Upper lobe of right lung (tissue), 1 donor: Measurements from ENCODE around the gene NQO2. TPM values are rescaled to one million over a fixed set of nuclear protein-coding genes. Genes with fewer than 3 reads are reported as not detected.

Experiments
- ATAC-seq: fragments of 200-7000 bp; cut with Tn5 transposase; one replicate; pipeline ENCODE4 v1.9.1; 2020; ENCODE audit warnings: mild to moderate bottlenecking, moderate library complexity
- DNase-seq: peaks from one replicate; pipeline ENCODE4 v3.0.0-alpha.2; 2020
- H3K27ac ChIP-seq: fragments of 200-600 bp; one replicate; pipeline ENCODE4 v1.8.0; 2022
- H3K27me3 ChIP-seq: fragments of 200-600 bp; one replicate; pipeline ENCODE4 v1.8.0; 2022; ENCODE audit warnings: mild to moderate bottlenecking
- H3K36me3 ChIP-seq: fragments of 200-600 bp; one replicate; pipeline ENCODE4 v1.8.0; 2022
- H3K4me1 ChIP-seq: fragments of 200-600 bp; one replicate; pipeline ENCODE4 v1.8.0; 2022
- H3K4me3 ChIP-seq: fragments of 200-600 bp; one replicate; pipeline ENCODE4 v1.8.0; 2022; ENCODE audit warnings: mild to moderate bottlenecking
- H3K9me3 ChIP-seq: fragments of 200-600 bp; one replicate; pipeline ENCODE4 v1.8.0; 2022
- CTCF ChIP-seq: fragments of 200-600 bp; IDR thresholded peaks from one replicate; pipeline ENCODE4 v1.8.0; 2022; ENCODE audit warnings: antibody characterized with exemption
- intact Hi-C: fragments of 100-400 bp; cut with DNase I; formaldehyde crosslinking; loops from one replicate; pipeline ENCODE4 v1.11.0; 2022
- total RNA-seq: library from RNA; stranded (reverse); fragmentation: NEBNext Ultra II Directional; extraction: Animal tissue kit (Norgen Biotek cat#: 25700); gene quantifications from one replicate; pipeline ENCODE4 v1.2.1, GENCODE V29; 2021
- donor health status: DM: no; HTN: yes; CAD: no; lungs with severe emphysema.

The NQO2 gene
- total RNA-seq, 1 donor from 2014 or later, result 20.6 TPM

GRCh38 chr6:2960935-2961334 is 38.8 kb upstream of the NQO2 start:
- Histone ChIP-seq H3K4me3 (no peak overlapping the region), H3K36me3 (peaks cover 9% of the 10 kb centered on the region), H3K9me3 (no peaks in the 10 kb centered on the region), H3K27me3 (no peaks in the 10 kb centered on the region), H3K27ac (peak overlapping the region; percentile 78), H3K4me1 (peaks cover 64% of the 10 kb centered on the region)
- ATAC-seq (no peak), DNase-seq (no peak)
- TF ChIP-seq CTCF, result no peak
- intact Hi-C loops, result no loop called here

GRCh38 chr6:2961506-2961905 is 38.2 kb upstream of the NQO2 start:
- Histone ChIP-seq H3K27ac (peak overlapping the region; percentile 78), H3K27me3 (no peaks in the 10 kb centered on the region), H3K36me3 (peaks cover 11% of the 10 kb centered on the region), H3K9me3 (no peaks in the 10 kb centered on the region), H3K4me3 (no peak overlapping the region), H3K4me1 (peaks cover 64% of the 10 kb centered on the region)
- no peak for TF ChIP-seq CTCF
- intact Hi-C loops, result no loop called here
- ATAC-seq, result no peak
- no peak for DNase-seq

GRCh38 chr6:2962004-2962403 is 37.7 kb upstream of the NQO2 start:
- intact Hi-C loops, result no loop called here
- no peak for TF ChIP-seq CTCF
- Histone ChIP-seq H3K9me3 (no peaks in the 10 kb centered on the region), H3K4me3 (no peak overlapping the region), H3K36me3 (peaks cover 12% of the 10 kb centered on the region), H3K27me3 (no peaks in the 10 kb centered on the region), H3K27ac (peak overlapping the region; percentile 78), H3K4me1 (peaks cover 60% of the 10 kb centered on the region)
- ATAC-seq (peak; percentile 79), DNase-seq (peak; percentile 79)

GRCh38 chr6:2962636-2963035 is 37.1 kb upstream of the NQO2 start:
- TF ChIP-seq CTCF, result no peak
- Histone ChIP-seq H3K4me1 (peaks cover 54% of the 10 kb centered on the region), H3K36me3 (peaks cover 12% of the 10 kb centered on the region), H3K27ac (peak overlapping the region; percentile 78), H3K9me3 (no peaks in the 10 kb centered on the region), H3K27me3 (no peaks in the 10 kb centered on the region), H3K4me3 (no peak overlapping the region)
- peak; percentile 7 for ATAC-seq
- intact Hi-C loops, result no loop called here
- DNase-seq, result no peak

GRCh38 chr6:2963756-2964155 is 35.9 kb upstream of the NQO2 start:
- H3K4me3 ChIP-seq, result no peak overlapping the region
- H3K27ac ChIP-seq, result no peak overlapping the region
- ATAC-seq (no peak), DNase-seq (no peak)
- intact Hi-C loops, result no loop called here
- H3K27me3 ChIP-seq, result no peaks in the 10 kb centered on the region
- no peak for TF ChIP-seq CTCF
- H3K36me3 ChIP-seq, result peaks cover 12% of the 10 kb centered on the region
- no peaks in the 10 kb centered on the region for H3K9me3 ChIP-seq
- peaks cover 42% of the 10 kb centered on the region for H3K4me1 ChIP-seq

GRCh38 chr6:2964793-2965505 is 34.7 kb upstream of the NQO2 start:
- peaks cover 34% of the 10 kb centered on the region for H3K4me1 ChIP-seq
- H3K4me3 ChIP-seq, result no peak overlapping the region
- intact Hi-C loops, result no loop called here
- ATAC-seq (no peak), DNase-seq (no peak)
- H3K27ac ChIP-seq, result no peak overlapping the region
- no peaks in the 10 kb centered on the region for H3K27me3 ChIP-seq
- H3K36me3 ChIP-seq, result peaks cover 7% of the 10 kb centered on the region
- no peaks in the 10 kb centered on the region for H3K9me3 ChIP-seq
- no peak for TF ChIP-seq CTCF
